Retinal pigment epithelial cell (primary cell): ENCODE measurements around the gene NDUFB10.

Experiments used
- DNase-seq: peaks from one replicate; pipeline ENCODE4 v3.0.0-alpha.2; 2010; ENCODE audit warnings: low read depth
- H3K4me3 ChIP-seq: 2 replicates; pipeline ENCODE4 v1.5.1; 2011; ENCODE audit warnings: mild to moderate bottlenecking, low read length, control low read depth, moderate library complexity
- TF ChIP-seq, protein P1 (sequence below): conservative IDR thresholded peaks from 2 replicates; pipeline ENCODE4 v1.5.1; 2011; ENCODE audit warnings: low read depth, low read length, control low read depth, inconsistent platforms

The NDUFB10 gene

GRCh38 chr16:1914988-1915387 is 44.4 kb upstream of the NDUFB10 start:
- no peak overlapping the region for H3K4me3 ChIP-seq
- TF ChIP-seq, protein P1, sequence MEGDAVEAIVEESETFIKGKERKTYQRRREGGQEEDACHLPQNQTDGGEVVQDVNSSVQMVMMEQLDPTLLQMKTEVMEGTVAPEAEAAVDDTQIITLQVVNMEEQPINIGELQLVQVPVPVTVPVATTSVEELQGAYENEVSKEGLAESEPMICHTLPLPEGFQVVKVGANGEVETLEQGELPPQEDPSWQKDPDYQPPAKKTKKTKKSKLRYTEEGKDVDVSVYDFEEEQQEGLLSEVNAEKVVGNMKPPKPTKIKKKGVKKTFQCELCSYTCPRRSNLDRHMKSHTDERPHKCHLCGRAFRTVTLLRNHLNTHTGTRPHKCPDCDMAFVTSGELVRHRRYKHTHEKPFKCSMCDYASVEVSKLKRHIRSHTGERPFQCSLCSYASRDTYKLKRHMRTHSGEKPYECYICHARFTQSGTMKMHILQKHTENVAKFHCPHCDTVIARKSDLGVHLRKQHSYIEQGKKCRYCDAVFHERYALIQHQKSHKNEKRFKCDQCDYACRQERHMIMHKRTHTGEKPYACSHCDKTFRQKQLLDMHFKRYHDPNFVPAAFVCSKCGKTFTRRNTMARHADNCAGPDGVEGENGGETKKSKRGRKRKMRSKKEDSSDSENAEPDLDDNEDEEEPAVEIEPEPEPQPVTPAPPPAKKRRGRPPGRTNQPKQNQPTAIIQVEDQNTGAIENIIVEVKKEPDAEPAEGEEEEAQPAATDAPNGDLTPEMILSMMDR: no peak
- no peak for DNase-seq

- TF ChIP-seq, protein P1: no peak
- no peak for DNase-seq
- no peak overlapping the region for H3K4me3 ChIP-seq
Measured at GRCh38 chr16:1915732-1916639, 43.4 kb upstream of the NDUFB10 start.

DNA sequence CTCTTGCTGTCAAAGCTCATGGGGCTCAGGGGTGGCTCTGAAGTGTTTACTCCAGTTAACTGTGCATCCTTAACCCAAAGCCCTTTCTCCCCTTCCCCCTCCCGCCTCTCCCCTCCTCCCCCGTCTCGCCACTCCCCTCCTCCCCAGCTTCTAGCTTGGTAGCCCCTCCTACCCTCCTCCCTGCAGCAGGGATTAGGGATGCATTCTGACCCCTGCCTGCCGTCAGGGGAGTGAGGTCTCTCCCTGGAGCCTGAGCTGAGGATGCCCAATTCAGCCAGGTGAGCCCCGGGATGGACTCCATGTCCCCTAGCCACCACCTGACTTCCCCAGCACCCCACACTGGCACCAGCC is 42.7 kb upstream of the NDUFB10 start:
- TF ChIP-seq, protein P1: no peak
- no peak for DNase-seq
- no peak overlapping the region for H3K4me3 ChIP-seq

DNA sequence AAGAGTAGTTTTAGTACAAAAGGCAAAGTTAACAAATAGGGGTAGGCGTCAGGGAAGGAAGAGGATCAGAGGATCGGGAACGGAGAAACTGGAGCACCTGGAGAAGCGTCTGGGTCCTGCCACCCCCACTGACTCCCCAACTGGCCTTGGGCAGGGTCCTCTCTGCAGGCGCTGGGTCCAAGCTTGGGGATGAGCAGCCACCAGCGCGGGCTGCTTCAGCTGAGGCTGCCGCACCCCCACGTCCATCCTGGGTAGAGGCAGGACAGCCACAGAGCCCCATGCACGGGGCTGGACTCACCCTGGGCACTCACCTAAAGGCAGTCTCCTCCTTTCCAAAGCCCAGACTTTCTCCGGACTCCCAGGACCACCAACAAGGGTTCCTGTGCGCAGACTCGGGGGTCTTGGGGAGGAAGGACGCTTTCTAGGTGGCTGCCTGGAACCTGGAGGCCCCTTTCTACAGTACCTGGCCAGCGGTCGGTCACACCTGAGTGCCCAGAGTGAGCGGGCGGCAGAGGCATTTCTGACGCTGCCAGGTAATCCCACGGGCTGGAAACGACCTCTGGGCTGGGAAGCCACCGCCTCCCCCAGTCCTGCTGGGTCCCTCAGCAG is 42.2 kb upstream of the NDUFB10 start:
- DNase-seq: no peak
- TF ChIP-seq, protein P1: no peak
- no peak overlapping the region for H3K4me3 ChIP-seq

DNA sequence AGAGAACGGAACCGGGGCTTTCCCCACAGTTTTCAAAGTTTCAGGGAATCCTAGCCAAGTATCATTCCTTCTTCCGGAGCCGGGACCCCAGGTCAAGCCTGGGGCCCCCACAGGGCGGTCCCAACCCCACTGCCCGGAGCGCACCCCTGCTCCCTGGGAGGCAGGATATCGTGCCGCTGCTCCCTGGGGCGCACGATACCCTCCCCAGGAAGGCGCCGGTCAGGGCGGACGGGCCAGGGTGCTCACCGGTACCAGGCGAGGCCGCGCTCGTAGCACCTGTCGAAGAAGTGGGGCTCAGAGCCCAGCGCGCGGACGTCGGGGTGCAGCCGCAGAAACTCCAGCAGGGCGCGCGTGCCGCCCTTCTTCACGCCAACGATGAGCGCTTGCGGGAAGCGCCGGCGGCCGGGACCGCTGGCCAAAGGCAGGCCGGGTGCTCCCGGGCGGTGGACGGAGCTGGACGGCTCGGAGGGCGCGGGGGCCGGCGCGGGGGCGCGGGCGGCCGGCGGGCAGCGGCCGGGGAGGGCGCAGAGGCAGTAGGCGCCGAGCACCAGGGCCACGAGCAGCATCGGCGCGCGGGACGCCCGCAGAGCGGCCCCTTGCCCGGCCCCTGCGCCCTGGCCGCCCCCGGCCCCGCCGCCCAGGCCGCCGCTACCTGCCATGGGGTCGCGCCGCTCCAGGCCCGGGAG is 41.5 kb upstream of the NDUFB10 start:
- no peak overlapping the region for H3K4me3 ChIP-seq
- TF ChIP-seq, protein P1: no peak
- no peak for DNase-seq

- TF ChIP-seq, protein P1: no peak
- no peak for DNase-seq
- H3K4me3 ChIP-seq: no peak within 1 kb of the TSS
Measured at GRCh38 chr16:1918351-1919326, 40.7 kb upstream of the NDUFB10 start, which contains the start of gene HS3ST6. Gene HS3ST6, minus strand, starts transcription at chr16:1918415. Its CDS starts 92 bp downstream, at chr16:1918323.
